C4-2B (cell line): Measurements from ENCODE around the gene TRAF1.

Source experiments
- CTCF ChIP-seq: fragments of 450-650 bp; conservative IDR thresholded peaks from 2 replicates; pipeline ENCODE4 v1.5.1; 2017; ENCODE audit warnings: mild to moderate bottlenecking
- ZFX ChIP-seq: fragments of 450-650 bp; IDR thresholded peaks from 2 replicates; pipeline ENCODE4 v1.6.1; 2017

DNA sequence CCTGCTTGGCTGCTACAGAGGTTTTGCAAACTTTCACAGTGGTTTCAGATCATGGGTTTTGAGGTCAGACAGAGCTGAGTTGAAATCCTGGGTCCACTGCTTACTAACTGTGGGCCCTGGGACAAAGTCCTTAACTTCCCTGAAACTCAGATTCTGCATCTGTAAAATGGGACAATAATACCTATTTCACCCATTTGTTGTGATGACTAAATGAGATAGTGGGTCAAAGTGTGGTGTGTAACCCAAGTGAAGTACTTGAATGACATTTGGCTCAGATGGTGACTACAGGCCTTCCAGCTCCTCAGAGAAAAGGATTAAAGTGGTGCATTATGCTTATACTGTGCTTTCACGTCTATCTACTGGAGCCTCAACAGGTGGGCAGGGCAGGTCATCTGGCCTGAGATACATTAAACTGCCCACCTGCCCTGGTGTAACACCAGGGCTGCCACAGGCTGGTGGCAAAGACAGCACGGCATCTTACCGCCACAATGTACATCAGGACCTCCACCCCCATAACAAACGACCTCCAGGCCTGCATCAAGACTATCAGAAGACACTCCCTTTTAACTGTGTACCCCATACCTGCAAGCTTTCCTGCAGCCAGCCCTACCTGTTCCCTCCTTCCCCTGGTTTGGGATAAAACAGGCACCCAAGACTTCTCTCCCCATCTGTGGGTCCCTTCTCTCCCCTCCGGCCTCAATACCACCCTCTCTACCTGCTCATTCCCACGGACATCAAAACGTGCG lies 846 bp upstream of the TRAF1 start:
- TF ChIP-seq CTCF (no peak), ZFX (no peak)
